ENCODE measurements around the gene NINL. TPM values are rescaled to one million over a fixed set of nuclear protein-coding genes. Genes with fewer than 3 reads are reported as not detected.

Gene NINL
- total RNA-seq, 2 donors from 2014 or later: 20.3 to 35.6 TPM

DNA sequence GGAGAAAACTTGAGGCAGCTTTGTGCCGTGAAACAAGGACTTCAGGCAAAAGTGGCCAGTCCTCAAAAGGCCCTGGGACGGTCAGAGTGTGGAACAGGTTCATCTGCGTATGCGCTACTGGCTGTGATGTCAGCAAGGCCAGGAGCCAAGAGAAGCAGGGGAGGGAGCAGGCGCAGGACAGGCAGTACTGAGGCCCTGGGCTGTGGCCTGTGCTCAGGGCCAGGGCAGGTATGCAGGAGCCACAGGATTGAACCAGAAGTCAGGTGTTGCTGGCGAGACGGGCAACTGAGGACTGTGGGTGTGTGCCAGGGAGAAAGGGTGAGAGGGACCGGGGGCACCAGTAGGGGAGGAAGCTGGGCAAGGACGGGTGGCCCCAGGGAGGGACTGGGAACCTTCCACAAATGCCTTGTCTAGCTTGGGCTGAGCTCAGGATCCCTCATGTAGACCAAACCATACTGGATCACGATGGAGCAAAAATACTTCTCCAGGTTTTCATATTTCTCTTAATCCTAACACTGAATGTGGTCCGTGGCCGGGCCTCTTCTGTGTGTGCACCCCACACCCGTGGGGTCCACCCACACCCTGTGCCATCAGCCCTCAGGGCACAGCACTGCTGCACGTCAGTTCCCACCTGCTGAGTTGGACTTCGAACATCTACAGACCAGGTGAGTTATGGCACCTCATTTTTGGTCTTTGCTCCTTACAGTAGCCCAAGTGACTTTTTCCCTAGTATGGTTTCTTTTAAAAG is 131.0 kb downstream of the NINL start:
- no peak for ATAC-seq (ENCODE audit: insufficient number of reproducible peaks, low FRiP score, low read depth)
- H3K36me3 ChIP-seq: peaks cover 34% of the 10 kb centered on the region

DNA sequence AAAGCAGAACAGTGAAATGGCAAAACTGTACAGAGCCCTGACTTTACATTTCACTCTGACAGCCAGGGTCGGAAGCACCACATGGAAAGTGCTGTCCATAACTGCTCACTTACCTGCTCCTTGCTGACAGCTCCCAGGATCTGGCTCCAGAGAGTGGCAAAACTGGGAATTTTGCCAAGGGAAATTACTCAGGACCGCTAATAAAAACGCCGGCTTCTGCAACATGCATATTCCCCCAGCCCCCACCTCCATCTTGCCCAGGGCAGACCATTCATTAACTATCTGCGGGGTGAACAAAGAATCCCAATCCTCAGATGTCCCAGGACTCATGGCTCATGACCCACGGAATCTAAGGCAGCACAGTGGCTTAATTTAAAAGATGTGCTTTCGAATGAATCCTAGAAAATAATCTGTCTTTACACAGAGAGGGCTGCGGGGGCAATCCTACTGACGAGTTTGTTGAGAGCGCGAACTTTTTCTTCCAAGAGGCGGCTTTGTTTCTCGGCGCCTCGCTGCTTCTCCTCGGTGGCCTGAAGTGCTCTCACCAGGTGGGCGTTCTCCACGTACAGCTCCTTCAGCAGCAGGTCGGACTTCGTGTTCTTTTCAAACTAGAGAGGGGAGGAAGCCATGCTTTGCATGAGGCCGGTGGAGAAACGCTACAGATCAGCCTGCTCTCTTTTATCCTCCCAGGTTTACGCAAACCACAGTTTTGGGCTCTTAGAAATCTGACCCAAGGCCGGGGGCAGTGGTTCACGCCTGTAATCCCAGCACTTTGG is 132.1 kb downstream of the NINL start:
- TF ChIP-seq, protein P1, sequence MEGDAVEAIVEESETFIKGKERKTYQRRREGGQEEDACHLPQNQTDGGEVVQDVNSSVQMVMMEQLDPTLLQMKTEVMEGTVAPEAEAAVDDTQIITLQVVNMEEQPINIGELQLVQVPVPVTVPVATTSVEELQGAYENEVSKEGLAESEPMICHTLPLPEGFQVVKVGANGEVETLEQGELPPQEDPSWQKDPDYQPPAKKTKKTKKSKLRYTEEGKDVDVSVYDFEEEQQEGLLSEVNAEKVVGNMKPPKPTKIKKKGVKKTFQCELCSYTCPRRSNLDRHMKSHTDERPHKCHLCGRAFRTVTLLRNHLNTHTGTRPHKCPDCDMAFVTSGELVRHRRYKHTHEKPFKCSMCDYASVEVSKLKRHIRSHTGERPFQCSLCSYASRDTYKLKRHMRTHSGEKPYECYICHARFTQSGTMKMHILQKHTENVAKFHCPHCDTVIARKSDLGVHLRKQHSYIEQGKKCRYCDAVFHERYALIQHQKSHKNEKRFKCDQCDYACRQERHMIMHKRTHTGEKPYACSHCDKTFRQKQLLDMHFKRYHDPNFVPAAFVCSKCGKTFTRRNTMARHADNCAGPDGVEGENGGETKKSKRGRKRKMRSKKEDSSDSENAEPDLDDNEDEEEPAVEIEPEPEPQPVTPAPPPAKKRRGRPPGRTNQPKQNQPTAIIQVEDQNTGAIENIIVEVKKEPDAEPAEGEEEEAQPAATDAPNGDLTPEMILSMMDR (IDR thresholded peaks at IDR 0.05): no peak
- ATAC-seq (ENCODE audit: insufficient number of reproducible peaks, low FRiP score, low read depth) (no peak), DNase-seq (ENCODE audit: low spot score) (no peak)
- Histone ChIP-seq H3K9me3 (no peaks in the 10 kb centered on the region), H3K4me3 (no peak overlapping the region), H3K27me3 (replicated peaks; ENCODE audit: insufficient read depth) (no peaks in the 10 kb centered on the region), H3K36me3 (peaks cover 29% of the 10 kb centered on the region), H3K4me1 (ENCODE audit: control insufficient read depth in 1 of 2, low read depth in 2 of 2) (no peaks in the 10 kb centered on the region), H3K27ac (no peak overlapping the region)

More for the DNA sequence above, 131.0 kb downstream of the NINL start:
- TF ChIP-seq, protein P1 (IDR thresholded peaks at IDR 0.05): no peak
- H3K4me1 ChIP-seq (ENCODE audit: control insufficient read depth in 1 of 2, low read depth in 2 of 2): no peaks in the 10 kb centered on the region
- DNase-seq (ENCODE audit: low spot score): no peak
- no peak overlapping the region for H3K4me3 ChIP-seq
- no peak overlapping the region for H3K27ac ChIP-seq
- no peaks in the 10 kb centered on the region for H3K27me3 ChIP-seq (replicated peaks; ENCODE audit: insufficient read depth)
- no peaks in the 10 kb centered on the region for H3K9me3 ChIP-seq

DNA sequence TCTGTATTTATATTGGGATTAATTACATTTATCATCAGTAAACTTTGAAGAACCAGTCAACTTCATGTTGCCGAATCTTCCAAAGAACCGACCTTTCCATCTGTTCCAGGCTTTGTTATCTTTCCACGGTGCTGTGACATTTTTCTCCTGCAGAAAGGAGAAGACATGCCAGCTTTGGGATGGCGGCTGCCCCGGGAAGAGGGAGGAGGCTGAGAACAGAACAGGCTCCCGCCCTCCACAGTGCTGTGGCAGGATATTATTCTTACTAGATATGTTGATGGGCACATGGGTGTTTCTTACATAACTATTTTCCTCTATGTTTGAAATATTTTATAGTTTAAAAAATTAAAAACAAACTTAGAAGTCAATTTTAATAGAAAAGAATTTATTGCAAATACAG is 133.0 kb downstream of the NINL start:
- no peak overlapping the region for H3K27ac ChIP-seq
- peaks cover 26% of the 10 kb centered on the region for H3K36me3 ChIP-seq
- no peaks in the 10 kb centered on the region for H3K4me1 ChIP-seq (ENCODE audit: control insufficient read depth in 1 of 2, low read depth in 2 of 2)
- TF ChIP-seq, protein P1 (IDR thresholded peaks at IDR 0.05): no peak
- no peaks in the 10 kb centered on the region for H3K9me3 ChIP-seq
- no peak overlapping the region for H3K4me3 ChIP-seq
- ATAC-seq (ENCODE audit: insufficient number of reproducible peaks, low FRiP score, low read depth): no peak
- DNase-seq (ENCODE audit: low spot score): no peak
- H3K27me3 ChIP-seq (replicated peaks; ENCODE audit: insufficient read depth): no peaks in the 10 kb centered on the region

DNA sequence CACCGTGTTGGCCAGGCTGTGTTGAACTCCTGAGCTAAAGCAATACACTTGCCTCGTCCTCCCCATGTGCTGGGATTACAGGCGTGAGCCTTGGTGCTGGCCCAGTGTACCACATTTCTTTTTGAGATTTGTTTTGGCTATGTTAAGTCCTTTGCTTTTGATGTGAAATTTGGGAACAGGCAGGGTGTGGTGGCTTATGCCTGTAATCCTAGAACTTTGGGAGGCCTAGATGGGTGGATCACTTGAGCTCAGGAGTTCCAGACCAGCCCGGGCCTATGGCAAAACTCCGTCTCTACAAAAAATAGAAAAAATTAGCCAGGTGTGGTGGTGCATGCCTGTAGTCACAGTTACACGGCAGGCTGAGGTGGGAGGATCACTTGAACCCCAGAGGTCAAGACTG is 137.7 kb downstream of the NINL start:
- H3K36me3 ChIP-seq: peaks cover 4% of the 10 kb centered on the region
- no peaks in the 10 kb centered on the region for H3K4me1 ChIP-seq (ENCODE audit: control insufficient read depth in 1 of 2, low read depth in 2 of 2)
- H3K4me3 ChIP-seq: no peak overlapping the region
- no peaks in the 10 kb centered on the region for H3K27me3 ChIP-seq (replicated peaks; ENCODE audit: insufficient read depth)
- DNase-seq (ENCODE audit: low spot score) (no peak), ATAC-seq (ENCODE audit: insufficient number of reproducible peaks, low FRiP score, low read depth) (no peak)
- TF ChIP-seq, protein P1 (IDR thresholded peaks at IDR 0.05): no peak
- H3K9me3 ChIP-seq: no peaks in the 10 kb centered on the region
- H3K27ac ChIP-seq: no peak overlapping the region

DNA sequence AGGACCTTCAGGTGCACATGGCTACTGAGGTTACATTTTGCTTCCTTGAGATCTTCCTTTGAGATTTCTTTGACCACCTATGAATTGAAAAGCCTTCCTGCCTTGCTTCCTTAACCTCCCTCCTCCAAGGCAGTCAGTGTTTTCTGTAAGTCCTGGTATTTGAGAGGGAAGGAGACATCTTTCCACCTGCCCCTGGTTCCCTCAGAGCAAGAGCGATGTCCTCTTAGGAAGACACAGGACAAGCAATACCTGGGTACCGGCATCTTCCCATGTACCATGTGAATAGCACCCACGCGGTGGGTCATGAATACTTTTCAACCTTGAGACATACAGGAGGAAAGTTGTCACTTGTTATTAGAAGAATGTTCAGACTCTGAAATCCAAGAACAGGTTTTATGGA is 140.8 kb downstream of the NINL start:
- no peak overlapping the region for H3K4me3 ChIP-seq
- DNase-seq (ENCODE audit: low spot score) (no peak), ATAC-seq (ENCODE audit: insufficient number of reproducible peaks, low FRiP score, low read depth) (no peak)
- TF ChIP-seq, protein P1 (IDR thresholded peaks at IDR 0.05): no peak
- no peaks in the 10 kb centered on the region for H3K36me3 ChIP-seq
- H3K27ac ChIP-seq: no peak overlapping the region
- no peaks in the 10 kb centered on the region for H3K27me3 ChIP-seq (replicated peaks; ENCODE audit: insufficient read depth)
- no peaks in the 10 kb centered on the region for H3K9me3 ChIP-seq
- H3K4me1 ChIP-seq (ENCODE audit: control insufficient read depth in 1 of 2, low read depth in 2 of 2): no peaks in the 10 kb centered on the region

Measured in thoracic aorta (tissue), 2 donors.